ENCODE data around the gene PLEK. TPM values are rescaled to one million over a fixed set of nuclear protein-coding genes. Genes with fewer than 3 reads are reported as not detected.

Gene PLEK
- total RNA-seq, 4 donors from 2014 or later: 3.4 to 12.0 (median 7.9) TPM

DNA sequence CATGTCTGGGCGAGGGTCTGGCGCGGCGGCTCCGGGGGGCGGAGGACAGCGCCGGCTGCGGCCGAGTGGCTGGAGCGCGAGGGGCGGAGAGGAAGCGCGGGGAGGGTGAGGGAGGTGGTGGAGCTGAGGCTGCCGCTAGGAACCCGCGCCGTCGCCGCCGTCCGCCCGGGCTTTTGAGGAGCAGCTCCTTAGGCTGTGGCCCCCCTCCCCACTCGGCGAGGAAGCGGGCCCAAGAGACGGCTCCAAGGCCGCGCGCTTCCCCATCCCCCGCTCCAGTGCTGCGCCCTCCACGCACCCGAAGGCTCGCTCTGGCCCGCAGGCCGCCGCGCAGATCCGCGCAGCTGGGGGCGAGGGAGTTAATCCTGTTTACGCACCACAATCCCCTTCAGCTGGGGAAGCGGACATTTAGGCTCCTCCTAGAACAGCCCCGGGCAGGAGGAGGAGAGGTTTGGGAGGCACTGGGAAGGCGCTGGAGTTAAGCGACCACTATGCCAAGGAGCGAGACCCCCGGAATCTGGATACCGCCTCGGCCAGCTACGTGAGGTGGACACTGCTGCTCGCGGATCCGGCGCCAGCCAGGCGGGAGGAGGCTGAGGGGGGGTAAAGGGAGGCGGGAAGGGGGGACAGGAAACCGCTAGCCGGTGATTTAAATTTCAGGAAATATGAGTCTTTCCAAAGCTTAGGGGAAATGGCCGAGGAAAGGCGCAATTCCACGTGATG is 45.5 kb upstream of the PLEK start, which contains the start of gene CNRIP1:
TSS of gene CNRIP1 (minus strand) at position 552 of the 720 bp plus-strand sequence. CDS start at position 3, 549 bp downstream.
- 1% methylated on average over 33 to 52 of the region's 64 CpGs for WGBS, 2 donors
- intact Hi-C loops (cut with DNase I): no loop called here
- H3K27me3 ChIP-seq: no peaks in the 10 kb centered on the region

DNA sequence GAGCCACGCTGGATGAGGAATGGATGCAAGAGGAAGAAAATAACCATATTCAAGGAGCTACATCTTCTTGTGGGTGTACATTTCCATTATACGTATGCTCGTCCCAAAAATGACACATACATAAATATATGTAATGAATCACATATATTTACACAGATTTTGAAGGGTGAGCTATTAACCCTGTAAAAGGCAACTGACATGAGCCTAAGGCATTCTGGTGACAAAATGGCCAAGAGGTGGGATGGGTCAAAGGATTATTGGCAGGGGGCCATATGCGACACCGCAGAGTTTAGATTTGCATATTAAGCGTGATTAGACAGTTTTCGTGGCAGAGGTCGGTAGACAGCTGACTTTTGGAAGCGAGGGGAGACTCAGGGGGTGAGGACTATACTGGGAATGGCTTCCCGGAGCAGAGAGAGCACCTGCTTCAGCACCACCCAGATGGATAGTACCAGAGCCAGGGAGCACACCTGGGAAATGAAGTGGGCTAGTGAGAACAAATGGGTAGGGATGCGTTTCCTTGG is 44.9 kb upstream of the PLEK start:
- Histone ChIP-seq H3K4me1 (peaks cover 0 to 14% of the 10 kb centered on the region in 2 donors), H3K27me3 (no peaks in the 10 kb centered on the region), H3K9me3 (no peaks in the 10 kb centered on the region), H3K36me3 (no peaks in the 10 kb centered on the region), H3K4me3 (replicated peaks in 1 of 3) (no peak overlapping the region), H3K27ac (peak overlapping the region in 2 of 3 donors; percentile 79 to 91)
- intact Hi-C loops (cut with DNase I): no loop called here
- peak; percentile 4 to 8 for DNase-seq
- WGBS, 2 donors: 10% methylated on average over 11 of the region's 11 CpGs
- TF ChIP-seq POLR2A (IDR thresholded peaks at IDR 0.05): no peak
- TF ChIP-seq, protein P1, sequence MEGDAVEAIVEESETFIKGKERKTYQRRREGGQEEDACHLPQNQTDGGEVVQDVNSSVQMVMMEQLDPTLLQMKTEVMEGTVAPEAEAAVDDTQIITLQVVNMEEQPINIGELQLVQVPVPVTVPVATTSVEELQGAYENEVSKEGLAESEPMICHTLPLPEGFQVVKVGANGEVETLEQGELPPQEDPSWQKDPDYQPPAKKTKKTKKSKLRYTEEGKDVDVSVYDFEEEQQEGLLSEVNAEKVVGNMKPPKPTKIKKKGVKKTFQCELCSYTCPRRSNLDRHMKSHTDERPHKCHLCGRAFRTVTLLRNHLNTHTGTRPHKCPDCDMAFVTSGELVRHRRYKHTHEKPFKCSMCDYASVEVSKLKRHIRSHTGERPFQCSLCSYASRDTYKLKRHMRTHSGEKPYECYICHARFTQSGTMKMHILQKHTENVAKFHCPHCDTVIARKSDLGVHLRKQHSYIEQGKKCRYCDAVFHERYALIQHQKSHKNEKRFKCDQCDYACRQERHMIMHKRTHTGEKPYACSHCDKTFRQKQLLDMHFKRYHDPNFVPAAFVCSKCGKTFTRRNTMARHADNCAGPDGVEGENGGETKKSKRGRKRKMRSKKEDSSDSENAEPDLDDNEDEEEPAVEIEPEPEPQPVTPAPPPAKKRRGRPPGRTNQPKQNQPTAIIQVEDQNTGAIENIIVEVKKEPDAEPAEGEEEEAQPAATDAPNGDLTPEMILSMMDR (IDR thresholded peaks at IDR 0.05): no peak

More for the DNA sequence above, 45.5 kb upstream of the PLEK start, which contains the start of gene CNRIP1:
- TF ChIP-seq POLR2A (IDR thresholded peaks at IDR 0.05): peak in 1 of 2 donors; percentile 20
- TF ChIP-seq, protein P1 (IDR thresholded peaks at IDR 0.05): no peak
- Histone ChIP-seq H3K36me3 (no peaks in the 10 kb centered on the region), H3K4me1 (peaks cover 0 to 14% of the 10 kb centered on the region in 2 donors), H3K4me3 (replicated peaks in 1 of 3) (peak within 1 kb of the TSS; percentile 1 to 55 (median 48)), H3K9me3 (no peaks in the 10 kb centered on the region), H3K27ac (peak within 1 kb of the TSS; percentile 55 to 91 (median 79))
- peak; percentile 29 to 31 for DNase-seq

DNA sequence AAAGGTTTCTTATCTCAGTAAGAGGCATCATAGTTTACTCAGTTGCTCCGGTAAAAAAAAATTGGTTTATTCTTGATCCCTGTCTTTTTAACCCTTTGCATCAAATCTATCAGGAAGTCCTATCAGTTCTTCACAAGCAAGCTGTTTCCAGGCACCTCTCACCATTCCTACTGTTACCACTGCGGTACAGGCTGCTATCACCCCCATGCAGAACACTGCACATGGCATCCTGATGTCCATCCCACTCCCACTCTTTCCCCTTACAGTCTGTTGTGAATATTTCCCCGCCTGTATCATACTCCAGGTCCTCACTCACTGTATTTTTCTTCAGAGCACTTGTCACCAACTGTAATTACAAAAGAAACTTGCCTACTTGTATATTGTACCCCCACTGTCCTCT is 40.0 kb upstream of the PLEK start:
- no peak overlapping the region for H3K4me3 ChIP-seq (replicated peaks in 1 of 3)
- no peaks in the 10 kb centered on the region for H3K9me3 ChIP-seq
- peaks cover 0 to 4% of the 10 kb centered on the region in 2 donors for H3K4me1 ChIP-seq
- DNase-seq: no peak
- TF ChIP-seq POLR2A (IDR thresholded peaks at IDR 0.05): no peak
- TF ChIP-seq, protein P1 (IDR thresholded peaks at IDR 0.05): no peak
- H3K36me3 ChIP-seq: no peaks in the 10 kb centered on the region
- intact Hi-C loops (cut with DNase I): no loop called here
- no peak overlapping the region for H3K27ac ChIP-seq
- H3K27me3 ChIP-seq: no peaks in the 10 kb centered on the region
- 86% methylated on average over 3 of the region's 3 CpGs for WGBS, 2 donors

DNA sequence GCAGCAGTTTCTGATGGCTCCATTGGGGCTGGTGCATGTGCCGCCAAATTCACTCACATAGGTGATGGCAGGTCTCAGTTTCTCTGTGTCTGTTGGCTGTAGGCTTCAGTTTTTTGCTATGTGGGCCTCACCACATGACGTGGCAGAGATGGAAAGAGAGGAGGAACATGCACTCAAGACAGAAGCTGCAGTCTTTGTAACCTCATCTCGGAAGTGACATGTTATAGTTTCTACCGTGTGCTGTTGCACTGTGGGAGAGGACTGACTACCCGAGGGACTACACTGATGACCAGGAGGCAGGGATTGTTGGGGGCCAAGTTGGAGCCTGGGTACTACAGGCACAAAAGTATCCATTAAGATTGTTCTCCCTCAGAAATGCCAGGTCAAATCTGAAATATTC is 36.2 kb upstream of the PLEK start:
- H3K27me3 ChIP-seq: no peaks in the 10 kb centered on the region
- H3K4me3 ChIP-seq (replicated peaks in 1 of 3): no peak overlapping the region
- intact Hi-C loops (cut with DNase I): no loop called here
- H3K36me3 ChIP-seq: no peaks in the 10 kb centered on the region
- no peak for DNase-seq
- H3K9me3 ChIP-seq: no peaks in the 10 kb centered on the region
- no peaks in the 10 kb centered on the region for H3K4me1 ChIP-seq
- WGBS, 2 donors: 66% methylated on average over 5 of the region's 5 CpGs
- TF ChIP-seq, protein P1 (IDR thresholded peaks at IDR 0.05): no peak
- no peak overlapping the region for H3K27ac ChIP-seq

DNA sequence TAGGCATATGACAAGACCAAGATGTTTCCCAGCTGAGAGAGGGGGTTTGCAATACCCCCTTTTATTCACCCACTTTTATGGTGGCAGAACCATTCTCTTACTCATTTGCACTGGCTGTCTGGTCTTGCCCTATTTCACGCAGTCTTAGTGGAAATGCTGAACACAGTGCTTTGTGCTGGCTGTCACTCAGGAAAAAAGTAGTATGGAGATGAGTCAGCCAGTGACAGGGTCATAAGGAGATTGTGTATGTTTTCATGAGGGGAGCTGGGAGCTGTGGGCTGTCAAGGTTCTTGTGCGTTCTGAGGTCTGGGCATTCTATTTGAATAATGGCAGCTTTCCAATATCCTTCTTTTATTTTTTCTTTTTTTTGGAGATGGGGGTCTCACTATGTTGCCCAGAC is 34.4 kb upstream of the PLEK start:
- no peaks in the 10 kb centered on the region for H3K27me3 ChIP-seq
- intact Hi-C loops (cut with DNase I): no loop called here
- no peak for TF ChIP-seq POLR2A (IDR thresholded peaks at IDR 0.05)
- TF ChIP-seq, protein P1 (IDR thresholded peaks at IDR 0.05): no peak
- no peaks in the 10 kb centered on the region for H3K9me3 ChIP-seq
- no peak overlapping the region for H3K27ac ChIP-seq
- no peak overlapping the region for H3K4me3 ChIP-seq (replicated peaks in 1 of 3)
- no peaks in the 10 kb centered on the region for H3K4me1 ChIP-seq
- no peaks in the 10 kb centered on the region for H3K36me3 ChIP-seq
- no peak for DNase-seq
- 74 to 85% methylated on average over 2 of the region's 2 CpGs for WGBS, 2 donors
